ENCODE measurements around the gene TNS1.

The TNS1 gene

DNA sequence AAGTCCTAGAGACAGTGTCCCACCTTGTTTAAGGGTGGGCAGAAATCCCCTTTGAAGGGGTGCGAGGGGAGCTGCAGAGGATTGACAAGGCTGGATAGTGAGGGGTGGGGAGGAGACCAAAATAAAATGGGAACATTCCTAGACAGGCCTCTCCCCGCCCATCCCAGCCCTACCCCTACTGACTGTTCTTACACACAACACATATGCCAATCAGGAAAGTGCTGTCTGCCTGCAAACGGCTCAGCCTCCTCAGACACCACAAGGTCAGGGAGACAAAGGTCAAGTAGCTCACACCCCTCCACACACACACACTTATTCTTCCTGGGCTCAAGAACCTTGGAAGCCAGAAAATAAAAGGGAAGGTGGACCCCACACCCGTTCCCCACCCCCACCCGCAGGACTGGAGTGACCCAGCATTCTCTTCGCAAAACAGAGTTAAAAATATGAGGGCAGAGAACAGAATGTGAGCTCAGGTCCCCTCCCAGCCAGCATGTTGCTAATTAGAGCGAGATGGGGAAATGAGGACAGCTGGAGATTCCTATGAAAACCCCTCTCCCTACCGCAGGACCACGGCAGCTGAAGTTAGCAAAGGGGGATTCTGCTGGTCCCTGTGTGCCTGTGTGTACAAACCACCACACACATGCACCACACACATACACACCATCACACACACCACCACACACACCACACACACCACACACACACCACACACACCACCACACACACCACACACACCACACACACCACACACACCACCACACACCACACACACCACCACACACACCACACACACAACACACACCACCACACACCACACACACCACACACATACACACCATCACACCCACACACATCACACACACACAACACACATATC lies 197.8 kb downstream of the TNS1 start:
- no peaks in the 10 kb centered on the region for H3F3A ChIP-seq (ENCODE audit: low read depth)
- no peaks in the 10 kb centered on the region for H3K9me2 ChIP-seq (replicated peaks; ENCODE audit: low read depth, low read length)
- H3K9ac ChIP-seq (ENCODE audit: low read depth, low read length, poor library complexity, severe bottlenecking), result no peak overlapping the region
- H3K27me3 ChIP-seq (ENCODE audit: insufficient read depth, low read length, poor library complexity, severe bottlenecking), result no peaks in the 10 kb centered on the region
- peaks cover 4% of the 10 kb centered on the region; the same call in 1 of the 2 replicates for H3K36me3 ChIP-seq (ENCODE audit: insufficient read depth, low read length)
- H2AFZ ChIP-seq (ENCODE audit: low read length), result no peak overlapping the region
- H4K20me1 ChIP-seq (ENCODE audit: insufficient read depth, low read length, poor library complexity, severe bottlenecking), result no peaks in the 10 kb centered on the region
- H3K4me2 ChIP-seq (ENCODE audit: low read depth, low read length, poor library complexity, severe bottlenecking), result no peak overlapping the region
- no peaks in the 10 kb centered on the region for H3K9me3 ChIP-seq (ENCODE audit: insufficient read depth, low read depth, low read length)
- no peaks in the 10 kb centered on the region for H3K4me1 ChIP-seq (ENCODE audit: insufficient read depth, low read length, poor library complexity, severe bottlenecking)
- no peaks in the 10 kb centered on the region for H3K79me2 ChIP-seq (ENCODE audit: insufficient read depth, low read length)
- H3K4me3 ChIP-seq (ENCODE audit: low read length, poor library complexity, severe bottlenecking), result no peak overlapping the region
- TF ChIP-seq EZH2phosphoT487 (IDR thresholded peaks at IDR 0.05; ENCODE audit: borderline replicate concordance) (no peak), CTCF (conservative IDR thresholded peaks at IDR 0.05; ENCODE audit: low read length) (no peak)

GRCh38 chr2:217804338-217804737 lies 198.5 kb downstream of the TNS1 start:
- H3K79me2 ChIP-seq (ENCODE audit: insufficient read depth, low read length), result no peaks in the 10 kb centered on the region
- H3K4me1 ChIP-seq (ENCODE audit: insufficient read depth, low read length, poor library complexity, severe bottlenecking), result no peaks in the 10 kb centered on the region
- no peak overlapping the region for H2AFZ ChIP-seq (ENCODE audit: low read length)
- H3F3A ChIP-seq (ENCODE audit: low read depth), result no peaks in the 10 kb centered on the region
- H3K9me3 ChIP-seq (ENCODE audit: insufficient read depth, low read depth, low read length), result no peaks in the 10 kb centered on the region
- no peak for TF ChIP-seq CTCF (conservative IDR thresholded peaks at IDR 0.05; ENCODE audit: low read length)
- no peak for TF ChIP-seq EZH2phosphoT487 (IDR thresholded peaks at IDR 0.05; ENCODE audit: borderline replicate concordance)
- H3K4me3 ChIP-seq (ENCODE audit: low read length, poor library complexity, severe bottlenecking), result no peak overlapping the region
- H3K27me3 ChIP-seq (ENCODE audit: insufficient read depth, low read length, poor library complexity, severe bottlenecking), result no peaks in the 10 kb centered on the region
- H4K20me1 ChIP-seq (ENCODE audit: insufficient read depth, low read length, poor library complexity, severe bottlenecking), result no peaks in the 10 kb centered on the region
- H3K9me2 ChIP-seq (replicated peaks; ENCODE audit: low read depth, low read length), result no peaks in the 10 kb centered on the region
- no peak overlapping the region for H3K4me2 ChIP-seq (ENCODE audit: low read depth, low read length, poor library complexity, severe bottlenecking)
- no peaks in the 10 kb centered on the region for H3K36me3 ChIP-seq (ENCODE audit: insufficient read depth, low read length)
- no peak overlapping the region for H3K9ac ChIP-seq (ENCODE audit: low read depth, low read length, poor library complexity, severe bottlenecking)

GRCh38 chr2:217803653-217803960 lies 199.2 kb downstream of the TNS1 start:
- no peaks in the 10 kb centered on the region for H3K36me3 ChIP-seq (ENCODE audit: insufficient read depth, low read length)
- H3K4me2 ChIP-seq (ENCODE audit: low read depth, low read length, poor library complexity, severe bottlenecking), result no peak overlapping the region
- no peak overlapping the region for H2AFZ ChIP-seq (ENCODE audit: low read length)
- H3K27me3 ChIP-seq (ENCODE audit: insufficient read depth, low read length, poor library complexity, severe bottlenecking), result no peaks in the 10 kb centered on the region
- no peaks in the 10 kb centered on the region for H3F3A ChIP-seq (ENCODE audit: low read depth)
- no peaks in the 10 kb centered on the region for H3K79me2 ChIP-seq (ENCODE audit: insufficient read depth, low read length)
- H3K4me3 ChIP-seq (ENCODE audit: low read length, poor library complexity, severe bottlenecking), result no peak overlapping the region
- H3K9me3 ChIP-seq (ENCODE audit: insufficient read depth, low read depth, low read length), result no peaks in the 10 kb centered on the region
- no peak overlapping the region for H3K9ac ChIP-seq (ENCODE audit: low read depth, low read length, poor library complexity, severe bottlenecking)
- TF ChIP-seq EZH2phosphoT487 (IDR thresholded peaks at IDR 0.05; ENCODE audit: borderline replicate concordance) (no peak), CTCF (conservative IDR thresholded peaks at IDR 0.05; ENCODE audit: low read length) (no peak)
- H3K9me2 ChIP-seq (replicated peaks; ENCODE audit: low read depth, low read length), result no peaks in the 10 kb centered on the region
- H3K4me1 ChIP-seq (ENCODE audit: insufficient read depth, low read length, poor library complexity, severe bottlenecking), result no peaks in the 10 kb centered on the region
- no peaks in the 10 kb centered on the region for H4K20me1 ChIP-seq (ENCODE audit: insufficient read depth, low read length, poor library complexity, severe bottlenecking)

All from Loucy (cell line).